ENCODE measurements around the gene NIBAN1.
"Not testable (repeated sequence)": the region's sequence is repeated elsewhere in the genome, so short reads cannot be mapped to it uniquely, and the experiment has no call there.

The NIBAN1 gene

DNA sequence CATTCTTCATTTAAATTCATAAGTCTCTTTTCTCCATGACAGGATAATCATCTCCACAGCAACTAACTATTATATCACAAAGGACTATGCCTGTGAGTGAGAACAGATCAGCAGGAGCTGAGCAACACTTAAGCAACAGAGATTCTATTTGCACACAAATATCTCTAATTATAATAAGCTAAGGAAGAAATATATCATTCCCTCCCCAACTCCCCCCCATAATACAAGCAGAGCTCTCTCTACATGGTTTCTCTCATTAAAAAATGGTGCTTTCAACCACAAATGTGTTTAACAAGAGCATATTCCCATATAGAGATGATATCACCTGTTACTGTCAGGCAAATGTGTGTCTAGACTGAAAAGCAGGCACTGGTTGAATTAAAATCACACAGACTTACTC, 34.5 kb upstream of the NIBAN1 start:
- no peaks in the 10 kb centered on the region for H3K4me1 ChIP-seq (ENCODE audit: low read length)
- H3K9ac ChIP-seq (ENCODE audit: low read length): no peak overlapping the region
- H3K27ac ChIP-seq (ENCODE audit: low read length): no peak overlapping the region
- H4K20me1 ChIP-seq (ENCODE audit: insufficient read depth, low read length): no peaks in the 10 kb centered on the region
- no peak for TF ChIP-seq EZH2phosphoT487 (IDR thresholded peaks at IDR 0.05; ENCODE audit: low read depth)
- TF ChIP-seq, protein P1, sequence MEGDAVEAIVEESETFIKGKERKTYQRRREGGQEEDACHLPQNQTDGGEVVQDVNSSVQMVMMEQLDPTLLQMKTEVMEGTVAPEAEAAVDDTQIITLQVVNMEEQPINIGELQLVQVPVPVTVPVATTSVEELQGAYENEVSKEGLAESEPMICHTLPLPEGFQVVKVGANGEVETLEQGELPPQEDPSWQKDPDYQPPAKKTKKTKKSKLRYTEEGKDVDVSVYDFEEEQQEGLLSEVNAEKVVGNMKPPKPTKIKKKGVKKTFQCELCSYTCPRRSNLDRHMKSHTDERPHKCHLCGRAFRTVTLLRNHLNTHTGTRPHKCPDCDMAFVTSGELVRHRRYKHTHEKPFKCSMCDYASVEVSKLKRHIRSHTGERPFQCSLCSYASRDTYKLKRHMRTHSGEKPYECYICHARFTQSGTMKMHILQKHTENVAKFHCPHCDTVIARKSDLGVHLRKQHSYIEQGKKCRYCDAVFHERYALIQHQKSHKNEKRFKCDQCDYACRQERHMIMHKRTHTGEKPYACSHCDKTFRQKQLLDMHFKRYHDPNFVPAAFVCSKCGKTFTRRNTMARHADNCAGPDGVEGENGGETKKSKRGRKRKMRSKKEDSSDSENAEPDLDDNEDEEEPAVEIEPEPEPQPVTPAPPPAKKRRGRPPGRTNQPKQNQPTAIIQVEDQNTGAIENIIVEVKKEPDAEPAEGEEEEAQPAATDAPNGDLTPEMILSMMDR (IDR thresholded peaks at IDR 0.05; ENCODE audit: low read depth, low read length): no peak
- H3K9me3 ChIP-seq (ENCODE audit: insufficient read depth, low read length): no peaks in the 10 kb centered on the region
- no peaks in the 10 kb centered on the region for H3K36me3 ChIP-seq (replicated peaks; ENCODE audit: low read depth, low read length)
- H3K4me3 ChIP-seq (ENCODE audit: low read length): no peak overlapping the region
- H3K79me2 ChIP-seq (ENCODE audit: low read length): no peaks in the 10 kb centered on the region
- H2AFZ ChIP-seq (ENCODE audit: low read depth, low read length): no peak overlapping the region
- H3K27me3 ChIP-seq (ENCODE audit: low read depth, low read length): no peaks in the 10 kb centered on the region
- H3K4me2 ChIP-seq (ENCODE audit: low read length): no peak overlapping the region

DNA sequence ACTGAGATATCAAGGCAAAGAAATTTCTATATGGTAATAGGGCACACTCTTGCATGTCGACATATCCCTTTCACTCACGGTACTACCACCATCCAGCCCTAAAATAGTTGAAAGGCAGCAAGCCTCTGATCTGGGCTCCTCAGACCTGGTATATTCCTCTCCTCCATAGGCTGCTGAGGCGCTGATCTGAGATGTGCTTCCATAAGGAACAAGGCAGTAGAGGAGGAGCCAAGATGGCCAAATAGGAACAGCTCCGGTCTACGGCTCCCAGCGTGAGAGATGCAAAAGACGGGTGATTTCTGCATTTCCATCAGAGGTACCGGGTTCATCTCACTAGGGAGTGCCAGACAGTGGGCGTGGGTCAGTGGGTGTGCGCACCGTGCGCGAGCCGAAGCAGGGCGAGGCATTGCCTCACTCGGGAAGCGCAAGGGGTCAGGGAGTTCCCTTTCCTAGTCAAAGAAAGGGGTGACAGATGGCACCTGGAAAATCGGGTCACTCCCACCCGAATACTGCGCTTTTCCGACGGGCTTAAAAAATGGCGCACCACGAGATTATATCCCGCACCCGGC, 27.1 kb upstream of the NIBAN1 start:
- H3K27ac ChIP-seq (ENCODE audit: low read length); H3K4me1 ChIP-seq (ENCODE audit: low read length); H3K79me2 ChIP-seq (ENCODE audit: low read length); H3K27me3 ChIP-seq (ENCODE audit: low read depth, low read length); H3K4me3 ChIP-seq (ENCODE audit: low read length); H3K4me2 ChIP-seq (ENCODE audit: low read length); H3K9ac ChIP-seq (ENCODE audit: low read length); H3K36me3 ChIP-seq (replicated peaks; ENCODE audit: low read depth, low read length); H4K20me1 ChIP-seq (ENCODE audit: insufficient read depth, low read length); H2AFZ ChIP-seq (ENCODE audit: low read depth, low read length); H3K9me3 ChIP-seq (ENCODE audit: insufficient read depth, low read length): not testable (repeated sequence)

DNA sequence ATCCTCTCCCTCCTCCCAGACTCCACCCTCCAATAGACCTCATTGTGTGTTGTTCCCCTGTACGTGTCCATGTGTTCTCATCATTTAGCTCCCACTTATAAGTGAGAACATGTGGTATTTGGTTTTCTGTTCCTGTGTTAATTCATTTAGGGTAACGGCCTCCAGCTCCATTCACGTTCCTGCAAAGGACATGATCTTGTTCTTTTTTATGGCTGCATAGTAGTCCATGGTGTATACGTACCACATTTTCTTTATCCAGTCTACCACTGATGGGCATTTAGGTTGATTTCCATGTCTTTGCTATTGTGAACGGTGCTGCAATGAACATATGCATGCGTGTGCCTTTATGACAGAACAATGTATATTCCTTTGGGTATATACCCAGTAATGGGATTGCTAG, 25.7 kb upstream of the NIBAN1 start:
- not testable (repeated sequence) for H3K4me2 ChIP-seq (ENCODE audit: low read length); H3K9ac ChIP-seq (ENCODE audit: low read length); H3K4me3 ChIP-seq (ENCODE audit: low read length); H4K20me1 ChIP-seq (ENCODE audit: insufficient read depth, low read length); H2AFZ ChIP-seq (ENCODE audit: low read depth, low read length); H3K4me1 ChIP-seq (ENCODE audit: low read length); H3K36me3 ChIP-seq (replicated peaks; ENCODE audit: low read depth, low read length); H3K9me3 ChIP-seq (ENCODE audit: insufficient read depth, low read length); H3K79me2 ChIP-seq (ENCODE audit: low read length); H3K27me3 ChIP-seq (ENCODE audit: low read depth, low read length); H3K27ac ChIP-seq (ENCODE audit: low read length)

DNA sequence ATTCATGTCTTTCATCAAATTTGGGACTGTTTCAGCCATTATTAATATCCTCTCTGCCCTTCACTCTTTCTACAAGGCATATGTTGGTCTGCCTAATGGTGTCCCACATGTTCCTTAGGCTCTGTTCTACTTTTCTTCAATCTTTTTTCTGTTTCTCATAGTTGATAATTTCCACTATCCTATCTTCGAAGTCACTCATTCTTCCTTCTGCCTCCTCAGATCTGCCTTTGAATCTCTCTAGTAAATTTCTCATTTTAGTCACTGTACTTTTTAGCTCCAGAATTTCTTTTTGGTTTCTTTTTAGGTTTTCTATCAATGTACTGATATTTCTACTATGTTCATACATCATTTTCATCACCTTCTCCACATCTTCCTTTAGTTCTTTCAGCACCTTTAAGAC, 20.0 kb upstream of the NIBAN1 start:
- Histone ChIP-seq H3K79me2 (ENCODE audit: low read length) (no peaks in the 10 kb centered on the region), H2AFZ (ENCODE audit: low read depth, low read length) (no peak overlapping the region), H3K4me1 (ENCODE audit: low read length) (peaks cover 9% of the 10 kb centered on the region; the same call in 1 of the 2 replicates), H3K9me3 (ENCODE audit: insufficient read depth, low read length) (peaks cover 14% of the 10 kb centered on the region), H3K27ac (ENCODE audit: low read length) (no peak overlapping the region), H3K4me3 (ENCODE audit: low read length) (no peak overlapping the region), H3K9ac (ENCODE audit: low read length) (no peak overlapping the region), H3K27me3 (ENCODE audit: low read depth, low read length) (no peaks in the 10 kb centered on the region), H3K4me2 (ENCODE audit: low read length) (no peak overlapping the region), H4K20me1 (ENCODE audit: insufficient read depth, low read length) (no peaks in the 10 kb centered on the region), H3K36me3 (replicated peaks; ENCODE audit: low read depth, low read length) (peaks cover 6% of the 10 kb centered on the region)
- TF ChIP-seq EZH2phosphoT487 (IDR thresholded peaks at IDR 0.05; ENCODE audit: low read depth): no peak
- TF ChIP-seq, protein P1 (IDR thresholded peaks at IDR 0.05; ENCODE audit: low read depth, low read length): no peak

DNA sequence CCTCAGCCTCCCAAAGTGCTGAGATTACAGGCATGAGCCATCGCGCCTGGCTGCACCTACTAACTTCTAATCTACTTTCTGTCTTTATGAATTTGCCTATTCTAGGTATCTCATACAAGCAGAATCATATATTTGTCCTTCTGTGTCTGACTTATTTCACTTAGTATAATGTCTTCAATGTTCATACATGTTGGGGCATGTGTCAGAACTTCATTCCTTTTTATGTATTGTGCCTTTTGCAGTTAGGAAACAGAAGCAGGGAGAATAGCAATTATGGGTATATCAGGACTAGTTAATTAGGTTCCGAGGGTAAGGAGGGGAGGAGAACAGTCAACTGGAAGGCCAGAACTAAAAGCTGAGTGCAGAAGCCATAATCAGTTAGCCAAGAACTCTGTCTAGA, 18.0 kb upstream of the NIBAN1 start:
- H3K4me2 ChIP-seq (ENCODE audit: low read length): no peak overlapping the region
- H3K4me3 ChIP-seq (ENCODE audit: low read length): no peak overlapping the region
- no peaks in the 10 kb centered on the region for H3K27me3 ChIP-seq (ENCODE audit: low read depth, low read length)
- H3K79me2 ChIP-seq (ENCODE audit: low read length): no peaks in the 10 kb centered on the region
- H3K4me1 ChIP-seq (ENCODE audit: low read length): peaks cover 9% of the 10 kb centered on the region; the same call in 1 of the 2 replicates
- peaks cover 14% of the 10 kb centered on the region for H3K9me3 ChIP-seq (ENCODE audit: insufficient read depth, low read length)
- H3K36me3 ChIP-seq (replicated peaks; ENCODE audit: low read depth, low read length): peaks cover 6% of the 10 kb centered on the region
- no peak overlapping the region for H3K9ac ChIP-seq (ENCODE audit: low read length)
- no peak overlapping the region for H3K27ac ChIP-seq (ENCODE audit: low read length)
- no peaks in the 10 kb centered on the region for H4K20me1 ChIP-seq (ENCODE audit: insufficient read depth, low read length)
- H2AFZ ChIP-seq (ENCODE audit: low read depth, low read length): no peak overlapping the region
- TF ChIP-seq, protein P1 (IDR thresholded peaks at IDR 0.05; ENCODE audit: low read depth, low read length): no peak
- no peak for TF ChIP-seq EZH2phosphoT487 (IDR thresholded peaks at IDR 0.05; ENCODE audit: low read depth)

Measured in OCI-LY3 (cell line).